Activated naive CD8-positive, alpha-beta T cell treated with anti-CD3 and anti-CD28 coated beads, Interleukin-2, amount 50 U/mL, for 16 hours (primary cell): ENCODE data around the gene ASB9.
"Not testable (repeated sequence)": the region's sequence is repeated elsewhere in the genome, so short reads cannot be mapped to it uniquely, and the experiment has no call there.

Source experiments
- DNase-seq: peaks from one replicate; pipeline ENCODE4 v3.0.0-alpha.2; 2020; ENCODE audit warnings: low read depth, low spot score

ASB9 gene, protein sequence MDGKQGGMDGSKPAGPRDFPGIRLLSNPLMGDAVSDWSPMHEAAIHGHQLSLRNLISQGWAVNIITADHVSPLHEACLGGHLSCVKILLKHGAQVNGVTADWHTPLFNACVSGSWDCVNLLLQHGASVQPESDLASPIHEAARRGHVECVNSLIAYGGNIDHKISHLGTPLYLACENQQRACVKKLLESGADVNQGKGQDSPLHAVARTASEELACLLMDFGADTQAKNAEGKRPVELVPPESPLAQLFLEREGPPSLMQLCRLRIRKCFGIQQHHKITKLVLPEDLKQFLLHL

DNA sequence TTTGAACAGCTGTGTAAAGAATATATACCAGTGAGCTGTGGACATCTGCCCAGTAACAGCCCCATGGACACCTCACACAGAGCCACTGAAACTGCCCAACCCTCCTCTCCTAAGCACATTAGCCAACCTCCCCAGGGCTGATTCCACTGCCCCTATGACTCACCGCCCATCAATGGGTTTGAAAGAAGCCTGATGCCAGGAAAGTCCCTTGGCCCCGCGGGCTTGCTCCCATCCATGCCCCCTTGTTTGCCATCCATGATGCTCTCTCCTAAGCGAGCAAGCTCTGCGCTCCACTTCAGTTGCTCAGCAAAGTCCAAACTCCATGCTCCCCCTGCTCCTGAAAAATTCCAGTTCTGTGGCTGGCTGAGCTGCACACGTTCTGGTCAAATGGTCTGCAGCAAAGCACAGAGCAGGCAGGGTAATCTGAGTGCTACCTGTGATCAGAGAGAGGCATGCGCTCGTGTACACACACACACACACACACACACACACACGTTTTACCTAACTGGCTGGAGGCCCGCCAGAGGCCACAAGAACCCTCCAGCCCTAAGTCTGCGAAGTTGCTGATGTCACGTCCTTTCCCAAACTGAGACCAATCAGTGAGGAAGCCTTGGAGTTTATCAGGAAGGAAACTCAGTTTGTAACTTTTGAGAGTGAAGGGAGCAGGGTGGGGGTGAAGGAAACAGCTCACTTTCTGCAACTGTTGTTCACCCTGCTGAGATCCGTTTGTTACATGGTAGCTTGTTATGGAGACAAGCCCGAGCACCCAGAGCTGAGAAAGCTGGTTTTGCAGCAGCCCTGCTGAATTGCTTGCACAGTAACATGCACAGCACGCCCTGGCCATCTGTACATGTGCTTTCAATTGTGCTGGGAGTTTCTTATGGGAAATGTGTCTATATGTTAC lies at the start of gene ASB9:
Gene ASB9, minus strand, starts transcription at position 466 of the 904 bp plus-strand sequence. Its CDS starts 209 bp downstream, at position 257.
- no peak for DNase-seq

DNA sequence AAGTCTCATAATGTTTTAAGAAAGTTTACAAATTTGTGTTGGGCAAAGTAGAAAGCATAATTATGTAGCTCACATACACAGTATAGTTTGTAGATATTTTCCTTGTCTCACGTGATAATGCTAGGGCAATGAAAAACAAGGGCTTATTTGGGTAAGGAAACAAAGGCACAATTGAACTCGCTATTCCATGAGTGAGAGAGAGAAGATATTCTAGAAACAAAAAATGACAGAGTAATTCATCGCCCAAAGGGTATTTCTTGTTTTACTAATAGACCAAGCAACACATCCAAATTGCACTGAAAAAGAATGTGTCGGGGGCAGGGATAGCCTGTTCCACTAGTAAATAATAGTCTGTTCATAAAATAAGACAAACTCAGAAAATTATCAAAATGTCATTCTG lies 49.2 kb upstream of the ASB9 start:
- no peak for DNase-seq

GRCh38 chrX:15315509-15315908 lies 45.6 kb upstream of the ASB9 start, which contains the start of gene ASB11:
TSS of gene ASB11 (minus strand) at chrX:15315640. CDS start at chrX:15315605, 35 bp downstream.
- DNase-seq = no peak

DNA sequence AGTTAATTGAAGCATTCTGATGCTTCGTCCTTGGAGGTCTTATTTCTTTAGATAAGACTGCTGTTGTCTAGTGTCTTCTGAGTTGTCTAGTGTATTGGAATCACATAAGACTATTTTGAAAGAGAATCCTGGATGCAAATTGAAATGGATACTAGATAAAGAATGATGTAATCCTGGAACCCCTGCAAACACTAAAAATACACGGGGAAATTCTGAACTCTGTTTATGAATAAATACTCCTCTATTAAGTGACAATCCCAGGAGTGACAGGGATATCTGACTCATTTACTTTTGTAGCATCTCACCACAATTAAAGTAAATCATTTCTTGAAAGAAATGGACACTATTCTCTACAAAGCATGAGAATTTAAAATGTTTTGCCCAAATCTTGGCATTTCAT lies 44.6 kb upstream of the ASB9 start:
- DNase-seq = no peak

DNA sequence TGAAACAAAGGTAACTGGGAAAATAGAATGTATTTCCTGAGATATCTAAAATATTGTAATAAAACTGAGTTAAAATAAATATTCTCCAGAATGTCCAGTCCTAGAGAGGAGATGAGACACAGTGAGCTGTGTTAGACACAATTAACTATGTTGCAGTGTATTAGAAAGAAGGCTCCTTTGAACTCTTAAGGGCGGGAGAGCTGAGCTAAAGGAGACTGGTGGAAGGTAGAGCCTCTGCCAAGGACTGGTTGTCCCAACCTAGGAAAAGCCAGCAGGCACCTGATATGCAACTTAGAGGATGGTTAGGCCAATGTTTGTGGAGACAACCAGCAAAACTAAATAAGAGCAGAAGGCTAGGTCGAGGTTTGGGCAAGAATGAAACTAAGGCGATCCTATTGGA lies 41.2 kb upstream of the ASB9 start:
- DNase-seq = no peak

- DNase-seq = no peak
Observed at GRCh38 chrX:15310117-15310516, 40.2 kb upstream of the ASB9 start.

GRCh38 chrX:15305899-15306298 lies 36.0 kb upstream of the ASB9 start:
- not testable (repeated sequence) for DNase-seq

DNA sequence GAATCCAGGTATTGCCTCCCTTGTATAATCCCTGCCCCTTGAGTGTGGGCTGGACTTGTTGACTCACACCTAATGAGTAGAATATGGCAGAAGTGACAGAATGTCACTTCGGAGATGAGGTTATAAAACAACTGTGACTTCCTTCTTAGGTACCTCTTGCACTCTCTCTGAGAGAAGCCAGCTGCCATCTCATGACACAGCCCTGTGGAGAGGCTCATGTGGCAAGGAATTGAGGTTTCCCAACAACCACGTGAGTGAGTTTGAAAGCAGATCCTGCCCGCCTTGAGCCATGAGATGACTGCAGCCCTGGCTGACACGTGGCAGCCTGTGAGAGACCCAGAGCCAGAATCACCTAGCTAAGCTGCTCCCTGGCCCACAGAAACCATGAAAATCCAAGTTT lies 32.0 kb upstream of the ASB9 start:
- DNase-seq = no peak

- DNase-seq = no peak
Observed at GRCh38 chrX:15299941-15300851, 30.3 kb upstream of the ASB9 start.

- DNase-seq = no peak
Observed at GRCh38 chrX:15298780-15299179, 28.9 kb upstream of the ASB9 start.

DNA sequence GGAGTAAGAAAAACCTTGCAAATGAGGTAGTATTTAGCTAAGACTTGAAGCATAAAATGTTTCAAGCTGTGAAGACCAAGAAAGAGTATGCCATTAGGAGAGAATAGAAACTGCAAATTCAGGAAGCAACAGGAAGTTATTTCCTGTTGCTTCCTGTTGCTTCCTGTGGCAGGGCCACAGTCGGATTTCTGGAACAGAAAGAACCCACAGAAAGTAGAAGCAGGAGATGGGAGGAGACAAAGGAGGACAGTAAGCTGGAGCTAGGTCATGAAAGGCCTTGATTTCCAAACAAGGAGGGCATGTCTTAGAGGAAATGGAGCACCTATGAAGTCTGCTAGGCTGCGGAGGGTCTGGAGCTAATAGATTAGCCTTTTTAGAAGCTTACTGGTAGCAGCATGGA lies 28.3 kb upstream of the ASB9 start:
- DNase-seq = no peak

DNA sequence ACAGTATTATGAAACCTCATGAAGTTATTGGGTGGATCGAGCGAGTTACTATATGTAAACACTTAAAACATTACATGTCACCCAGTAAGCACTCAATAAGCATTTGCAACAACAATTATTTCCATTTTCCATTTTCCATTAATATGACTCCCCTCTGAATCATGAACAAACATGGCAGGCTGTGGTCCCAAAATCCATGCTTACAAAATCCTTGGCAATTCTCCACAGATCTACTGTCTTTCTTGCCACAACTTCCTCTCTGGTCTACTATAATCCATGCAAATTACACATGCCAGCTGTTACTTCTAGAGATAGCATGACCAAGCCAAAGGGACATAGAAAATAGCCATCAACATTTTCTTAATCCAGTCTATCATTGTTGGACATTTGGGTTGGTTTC lies 23.6 kb upstream of the ASB9 start:
- DNase-seq = no peak

- no peak for DNase-seq
Observed at GRCh38 chrX:15292861-15293260, 23.0 kb upstream of the ASB9 start.

GRCh38 chrX:15277604-15278003 lies 7.7 kb upstream of the ASB9 start:
- no peak for DNase-seq

- no peak for DNase-seq
Observed at GRCh38 chrX:15274946-15275345, 5.1 kb upstream of the ASB9 start.

GRCh38 chrX:15273275-15273674 lies 3.4 kb upstream of the ASB9 start:
- not testable (repeated sequence) for DNase-seq

- no peak for DNase-seq
Observed at GRCh38 chrX:15271757-15272156, 1.9 kb upstream of the ASB9 start.

GRCh38 chrX:15269120-15269519 lies 763 bp downstream of the ASB9 start:
- DNase-seq = no peak

DNA sequence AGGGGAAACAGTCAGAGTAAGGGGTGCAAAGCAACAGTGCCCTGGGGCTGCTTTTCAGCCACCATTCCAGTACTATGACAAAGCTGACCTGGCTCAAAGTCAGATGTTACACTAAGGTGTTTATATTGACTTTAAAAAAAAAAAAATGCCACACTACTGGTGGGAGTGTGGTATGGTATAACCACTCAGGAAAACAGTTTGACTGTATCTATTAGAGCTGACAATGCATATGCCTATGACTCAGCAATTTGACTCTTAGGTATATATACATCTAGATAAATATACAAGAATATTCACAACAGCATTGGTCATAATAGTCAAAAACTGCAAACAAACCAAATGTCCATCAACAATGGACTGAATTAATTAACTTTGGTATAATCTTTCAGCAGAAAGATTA lies 15.0 kb downstream of the ASB9 start:
- no peak for DNase-seq

DNA sequence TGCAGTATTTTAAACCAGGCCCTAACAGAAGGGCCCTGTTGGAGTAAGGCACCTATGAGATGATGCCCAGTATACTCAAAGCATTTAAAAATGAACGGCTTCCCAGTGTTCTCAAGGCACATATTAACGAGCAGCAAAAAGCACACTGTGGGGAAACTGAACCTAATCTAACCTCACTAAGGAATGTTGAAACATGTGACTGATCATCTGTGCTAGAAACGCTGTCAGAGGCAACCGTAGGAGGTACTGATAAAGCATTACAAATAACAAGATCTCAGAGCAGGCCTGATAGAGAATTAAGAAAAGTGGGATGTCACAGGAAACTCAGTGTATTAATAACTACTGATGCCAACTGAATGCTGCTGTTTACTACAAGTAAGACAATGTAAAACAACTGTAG lies 24.0 kb downstream of the ASB9 start:
- DNase-seq = no peak

DNA sequence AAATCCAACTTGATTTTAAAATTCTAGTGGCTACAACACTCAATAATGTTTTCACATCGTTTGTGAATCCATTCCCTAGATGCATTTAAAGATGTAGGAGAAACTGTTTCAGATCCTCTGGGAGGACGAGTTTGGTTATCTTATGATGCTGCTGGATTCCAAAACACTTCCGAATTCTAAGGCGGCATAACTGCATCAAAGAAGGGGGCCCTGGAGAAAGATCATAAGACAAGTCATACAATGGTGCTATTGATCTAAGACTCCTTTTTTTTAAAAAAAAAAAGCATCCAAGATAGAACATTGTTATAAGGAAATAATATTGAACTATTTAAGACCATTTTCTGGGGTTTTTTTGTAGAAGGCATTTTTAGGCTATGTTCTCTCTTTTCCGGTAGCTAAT lies 25.5 kb downstream of the ASB9 start:
- DNase-seq = no peak
